NCI-H1048 (cell line): ENCODE results near the gene ATRAID.
A peak's percentile ranks its signal among the peaks of the same experiment; 100 is the strongest.

Source experiments
- DNase-seq: peaks from one replicate; lab custom pipeline; 2025; lab: John Stamatoyannopoulos, UW

Gene ATRAID

GRCh38 chr2:27250652-27251379 lies 39.0 kb downstream of the ATRAID start:
- no peak for DNase-seq

- no peak for DNase-seq
Observed at GRCh38 chr2:27251766-27252165, 39.9 kb downstream of the ATRAID start.

GRCh38 chr2:27255187-27255586 lies 43.3 kb downstream of the ATRAID start:
- DNase-seq = no peak

- DNase-seq = no peak
Observed at GRCh38 chr2:27255660-27256059, 43.8 kb downstream of the ATRAID start.

- no peak for DNase-seq
Observed at GRCh38 chr2:27256855-27257454, 45.1 kb downstream of the ATRAID start.

GRCh38 chr2:27258051-27258450 lies 46.2 kb downstream of the ATRAID start:
- no peak for DNase-seq

- DNase-seq = no peak
Observed at GRCh38 chr2:27261241-27261925, 49.5 kb downstream of the ATRAID start.

- DNase-seq = no peak
Observed at GRCh38 chr2:27261926-27262298, 50.1 kb downstream of the ATRAID start.

- DNase-seq = peak; percentile 25
Observed at GRCh38 chr2:27262379-27263286, 50.8 kb downstream of the ATRAID start, which contains the start of gene SLC30A3. Gene SLC30A3 (minus strand): TSS chr2:27263047. CDS start chr2:27262906, 141 bp downstream.

GRCh38 chr2:27263287-27264252 lies 51.7 kb downstream of the ATRAID start:
- DNase-seq = no peak

GRCh38 chr2:27264253-27264752 lies 52.5 kb downstream of the ATRAID start:
- no peak for DNase-seq

GRCh38 chr2:27264753-27265535 lies 53.1 kb downstream of the ATRAID start:
- DNase-seq = no peak

GRCh38 chr2:27265536-27265870 lies 53.7 kb downstream of the ATRAID start:
- no peak for DNase-seq
